ENCODE results near the gene DYNLT4.

DNA sequence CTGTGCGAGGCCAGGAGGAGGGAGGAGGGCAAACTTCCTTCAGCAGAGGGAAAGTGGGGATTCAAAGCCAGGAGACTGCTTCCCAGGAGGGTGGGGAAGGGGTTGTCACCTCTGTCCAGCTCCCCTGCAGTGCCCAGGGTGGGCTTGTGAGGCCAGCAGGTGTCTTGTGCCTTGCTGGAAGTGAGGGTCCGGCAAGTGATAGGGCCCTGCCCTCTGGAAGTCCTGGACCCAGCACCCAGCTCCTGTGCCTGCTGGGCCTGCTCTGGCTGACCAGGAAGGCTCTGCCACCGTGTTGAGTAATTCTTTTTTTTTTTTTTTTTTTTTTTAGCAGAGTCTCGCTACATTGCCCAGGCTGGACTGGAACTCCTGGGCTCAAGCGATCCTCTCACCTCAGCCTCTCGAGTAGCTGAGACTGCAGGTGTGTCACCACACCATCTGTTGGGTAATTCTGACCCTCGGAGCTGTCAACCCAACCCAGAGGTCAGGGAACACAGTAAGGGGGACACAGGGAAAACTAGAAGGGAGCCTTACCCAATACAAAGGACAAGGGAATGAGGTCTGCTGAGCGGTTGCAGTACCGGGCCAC lies 20.2 kb downstream of the DYNLT4 start:
- TF ChIP-seq, protein P1, sequence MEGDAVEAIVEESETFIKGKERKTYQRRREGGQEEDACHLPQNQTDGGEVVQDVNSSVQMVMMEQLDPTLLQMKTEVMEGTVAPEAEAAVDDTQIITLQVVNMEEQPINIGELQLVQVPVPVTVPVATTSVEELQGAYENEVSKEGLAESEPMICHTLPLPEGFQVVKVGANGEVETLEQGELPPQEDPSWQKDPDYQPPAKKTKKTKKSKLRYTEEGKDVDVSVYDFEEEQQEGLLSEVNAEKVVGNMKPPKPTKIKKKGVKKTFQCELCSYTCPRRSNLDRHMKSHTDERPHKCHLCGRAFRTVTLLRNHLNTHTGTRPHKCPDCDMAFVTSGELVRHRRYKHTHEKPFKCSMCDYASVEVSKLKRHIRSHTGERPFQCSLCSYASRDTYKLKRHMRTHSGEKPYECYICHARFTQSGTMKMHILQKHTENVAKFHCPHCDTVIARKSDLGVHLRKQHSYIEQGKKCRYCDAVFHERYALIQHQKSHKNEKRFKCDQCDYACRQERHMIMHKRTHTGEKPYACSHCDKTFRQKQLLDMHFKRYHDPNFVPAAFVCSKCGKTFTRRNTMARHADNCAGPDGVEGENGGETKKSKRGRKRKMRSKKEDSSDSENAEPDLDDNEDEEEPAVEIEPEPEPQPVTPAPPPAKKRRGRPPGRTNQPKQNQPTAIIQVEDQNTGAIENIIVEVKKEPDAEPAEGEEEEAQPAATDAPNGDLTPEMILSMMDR (IDR thresholded peaks at IDR 0.05; ENCODE audit: low read depth, low read length, missing input control) = no peak
- no peak for TF ChIP-seq RAD21 (IDR thresholded peaks at IDR 0.05)
- TF ChIP-seq, protein P2, sequence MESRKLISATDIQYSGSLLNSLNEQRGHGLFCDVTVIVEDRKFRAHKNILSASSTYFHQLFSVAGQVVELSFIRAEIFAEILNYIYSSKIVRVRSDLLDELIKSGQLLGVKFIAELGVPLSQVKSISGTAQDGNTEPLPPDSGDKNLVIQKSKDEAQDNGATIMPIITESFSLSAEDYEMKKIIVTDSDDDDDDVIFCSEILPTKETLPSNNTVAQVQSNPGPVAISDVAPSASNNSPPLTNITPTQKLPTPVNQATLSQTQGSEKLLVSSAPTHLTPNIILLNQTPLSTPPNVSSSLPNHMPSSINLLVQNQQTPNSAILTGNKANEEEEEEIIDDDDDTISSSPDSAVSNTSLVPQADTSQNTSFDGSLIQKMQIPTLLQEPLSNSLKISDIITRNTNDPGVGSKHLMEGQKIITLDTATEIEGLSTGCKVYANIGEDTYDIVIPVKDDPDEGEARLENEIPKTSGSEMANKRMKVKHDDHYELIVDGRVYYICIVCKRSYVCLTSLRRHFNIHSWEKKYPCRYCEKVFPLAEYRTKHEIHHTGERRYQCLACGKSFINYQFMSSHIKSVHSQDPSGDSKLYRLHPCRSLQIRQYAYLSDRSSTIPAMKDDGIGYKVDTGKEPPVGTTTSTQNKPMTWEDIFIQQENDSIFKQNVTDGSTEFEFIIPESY (IDR thresholded peaks at IDR 0.05) = no peak
- TF ChIP-seq GABPA (IDR thresholded peaks at IDR 0.05 in 1 of 2, conservative IDR thresholded peaks at IDR 0.05 in 1 of 2) = no peak
- TF ChIP-seq EGR1 (IDR thresholded peaks at IDR 0.05; ENCODE audit: low read depth in 2 of 2) = no peak
- TF ChIP-seq REST (IDR thresholded peaks at IDR 0.05) = no peak
